SK-N-SH (cell line): ENCODE data around the gene SMCO4.

Source experiments
- EP300 ChIP-seq, 2 experiments: IDR thresholded peaks; 2 replicates each; pipeline versions ENCODE4 v1.4.0 to v1.6.1; 2012; ENCODE audit warnings: borderline replicate concordance in 1 of 2, low read depth in 1 of 2, low read length in 1 of 2
- EZH2phosphoT487 ChIP-seq: fragments of 200-600 bp; sonication (generic); IDR thresholded peaks from 2 replicates; pipeline ENCODE4 v1.6.1; 2017; ENCODE audit warnings: low read depth, mixed run types, mild to moderate bottlenecking, antibody characterized with exemption, moderate library complexity, borderline replicate concordance
- GABPA ChIP-seq: IDR thresholded peaks from 2 replicates; pipeline ENCODE4 v1.4.0; 2012; ENCODE audit warnings: low read depth, mild to moderate bottlenecking
- GATA2 ChIP-seq: sonication (generic); formaldehyde crosslinking; IDR thresholded peaks from 2 replicates; pipeline ENCODE4 v1.5.0; 2020; ENCODE audit warnings: mild to moderate bottlenecking, missing genetic modification reagents
- MEF2A ChIP-seq: IDR thresholded peaks from 2 replicates; pipeline ENCODE4 v1.4.0; 2012; ENCODE audit warnings: low read depth, borderline replicate concordance
- RAD21 ChIP-seq: IDR thresholded peaks from 2 replicates; pipeline ENCODE4 v1.6.1; 2012; ENCODE audit warnings: mild to moderate bottlenecking, low read length
- SMC3 ChIP-seq: IDR thresholded peaks from 2 replicates; pipeline ENCODE4 v1.6.1; 2012; ENCODE audit warnings: low read depth, low read length, improper control_type of control experiment
- TF ChIP-seq, protein P1 (sequence below): fragments of 200-600 bp; sonication (generic); IDR thresholded peaks from 2 replicates; pipeline ENCODE4 v1.6.1; 2017; ENCODE audit warnings: antibody characterized with exemption, mild to moderate bottlenecking, moderate library complexity
- TF ChIP-seq, protein P2 (sequence below): IDR thresholded peaks from 2 replicates; pipeline ENCODE4 v1.4.0; 2012; ENCODE audit warnings: low read depth, borderline replicate concordance

DNA sequence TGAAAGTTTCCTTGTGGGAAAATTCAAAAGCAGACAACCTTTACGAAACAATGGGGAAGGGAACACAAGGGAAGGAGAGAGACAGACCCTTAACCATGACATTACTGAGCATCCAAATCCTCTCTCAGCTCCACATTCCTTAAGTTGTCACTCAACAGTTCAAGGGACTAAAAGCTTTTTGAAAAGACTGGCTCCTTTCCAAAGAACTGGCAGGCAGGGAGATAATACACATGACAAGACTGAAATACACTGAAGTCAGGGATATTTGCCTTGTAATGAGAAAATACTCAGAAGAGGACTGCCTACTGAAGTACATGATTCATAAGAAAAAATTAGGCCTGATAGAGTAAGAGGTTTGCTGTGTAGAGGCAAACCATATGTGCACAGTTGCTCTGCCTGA lies 69.1 kb downstream of the SMCO4 start:
- no peak for TF ChIP-seq MEF2A
- no peak for TF ChIP-seq GATA2 (CRISPR knock-in tag)
- no peak for TF ChIP-seq GABPA
- TF ChIP-seq, protein P1, sequence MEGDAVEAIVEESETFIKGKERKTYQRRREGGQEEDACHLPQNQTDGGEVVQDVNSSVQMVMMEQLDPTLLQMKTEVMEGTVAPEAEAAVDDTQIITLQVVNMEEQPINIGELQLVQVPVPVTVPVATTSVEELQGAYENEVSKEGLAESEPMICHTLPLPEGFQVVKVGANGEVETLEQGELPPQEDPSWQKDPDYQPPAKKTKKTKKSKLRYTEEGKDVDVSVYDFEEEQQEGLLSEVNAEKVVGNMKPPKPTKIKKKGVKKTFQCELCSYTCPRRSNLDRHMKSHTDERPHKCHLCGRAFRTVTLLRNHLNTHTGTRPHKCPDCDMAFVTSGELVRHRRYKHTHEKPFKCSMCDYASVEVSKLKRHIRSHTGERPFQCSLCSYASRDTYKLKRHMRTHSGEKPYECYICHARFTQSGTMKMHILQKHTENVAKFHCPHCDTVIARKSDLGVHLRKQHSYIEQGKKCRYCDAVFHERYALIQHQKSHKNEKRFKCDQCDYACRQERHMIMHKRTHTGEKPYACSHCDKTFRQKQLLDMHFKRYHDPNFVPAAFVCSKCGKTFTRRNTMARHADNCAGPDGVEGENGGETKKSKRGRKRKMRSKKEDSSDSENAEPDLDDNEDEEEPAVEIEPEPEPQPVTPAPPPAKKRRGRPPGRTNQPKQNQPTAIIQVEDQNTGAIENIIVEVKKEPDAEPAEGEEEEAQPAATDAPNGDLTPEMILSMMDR = no peak
- no peak for TF ChIP-seq RAD21
- no peak for TF ChIP-seq SMC3
- TF ChIP-seq EP300 (IDR thresholded peaks at IDR 0.05; ENCODE audit: borderline replicate concordance in 1 of 2, low read depth in 1 of 2, low read length in 1 of 2) = no peak
- TF ChIP-seq, protein P2, sequence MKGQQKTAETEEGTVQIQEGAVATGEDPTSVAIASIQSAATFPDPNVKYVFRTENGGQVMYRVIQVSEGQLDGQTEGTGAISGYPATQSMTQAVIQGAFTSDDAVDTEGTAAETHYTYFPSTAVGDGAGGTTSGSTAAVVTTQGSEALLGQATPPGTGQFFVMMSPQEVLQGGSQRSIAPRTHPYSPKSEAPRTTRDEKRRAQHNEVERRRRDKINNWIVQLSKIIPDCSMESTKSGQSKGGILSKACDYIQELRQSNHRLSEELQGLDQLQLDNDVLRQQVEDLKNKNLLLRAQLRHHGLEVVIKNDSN = no peak
- no peak for TF ChIP-seq EZH2phosphoT487
